Breast epithelium (tissue), 3 donors: Measurements from ENCODE around the gene SHISA7.

Source experiments
- CTCF ChIP-seq, 3 donors: fragments of 450-650 bp; IDR thresholded peaks; one replicate each; pipeline ENCODE4 v1.5.1; 2016 to 2017; ENCODE audit warnings: antibody characterized with exemption in 3 of 3, mild to moderate bottlenecking in 3 of 3, moderate library complexity in 3 of 3
- POLR2A ChIP-seq: fragments of 450-650 bp; IDR thresholded peaks from one replicate; pipeline ENCODE4 v1.6.1; 2016; ENCODE audit warnings: antibody characterized with exemption, mild to moderate bottlenecking, moderate library complexity
- POLR2AphosphoS5 ChIP-seq, 3 donors: sonication (generic); formaldehyde crosslinking; IDR thresholded peaks; one replicate each; pipeline ENCODE4 v1.6.1; 2017; ENCODE audit warnings: antibody characterized with exemption in 3 of 3

GRCh38 chr19:55484593-55485438, 41.7 kb upstream of the SHISA7 start, which contains the start of gene NAT14:
- TF ChIP-seq POLR2A, result no peak
- TF ChIP-seq CTCF (IDR thresholded peaks at IDR 0.05), result no peak
- peak in 2 of 3 donors; percentile 20 to 50 for TF ChIP-seq POLR2AphosphoS5 (IDR thresholded peaks at IDR 0.05)
